MM.1S (cell line): ENCODE data around the gene HCFC2.

ENCODE experiments used
- EZH2 ChIP-seq: fragments of 300-600 bp; sonication (generic); optimal IDR thresholded peaks from 2 replicates; pipeline ENCODE3; 2017; ENCODE audit warnings: low read depth, mild to moderate bottlenecking, antibody characterized with exemption, low read length, mixed read lengths
- EZH2phosphoT487 ChIP-seq: fragments of 300-600 bp; sonication (generic); IDR thresholded peaks from 2 replicates; pipeline ENCODE4 v1.6.1; 2018; ENCODE audit warnings: antibody characterized with exemption, low read length
- TF ChIP-seq, protein P1 (sequence below): fragments of 300-600 bp; sonication (generic); IDR thresholded peaks from 2 replicates; pipeline ENCODE4 v1.5.1; 2016; ENCODE audit warnings: antibody characterized with exemption, low read length, mixed read lengths

DNA sequence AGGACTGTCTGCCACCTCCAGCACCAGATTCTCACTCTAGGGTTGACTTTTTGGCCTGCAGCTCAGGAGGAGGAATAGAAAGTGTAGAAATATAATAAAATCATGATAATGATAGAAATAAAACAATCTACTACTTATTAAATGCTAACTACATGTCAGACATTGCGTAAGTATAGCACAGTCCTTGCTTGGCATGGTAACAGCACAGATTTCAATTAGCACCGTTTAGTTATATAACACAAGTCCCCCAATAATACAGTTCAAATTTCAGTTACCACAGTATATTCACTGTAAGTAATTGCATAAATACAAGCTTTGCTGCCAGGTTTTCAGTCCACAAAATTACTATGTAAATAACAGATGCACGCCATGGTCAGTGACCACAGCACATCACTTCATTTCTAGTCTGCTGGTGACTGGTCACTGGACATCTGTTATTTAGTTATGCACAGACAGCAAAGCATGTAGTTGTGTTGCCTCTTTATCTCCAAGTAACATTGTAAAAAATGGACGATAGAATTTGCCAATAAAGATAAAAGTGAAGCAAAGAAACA, 7.8 kb upstream of the HCFC2 start:
- TF ChIP-seq, protein P1, sequence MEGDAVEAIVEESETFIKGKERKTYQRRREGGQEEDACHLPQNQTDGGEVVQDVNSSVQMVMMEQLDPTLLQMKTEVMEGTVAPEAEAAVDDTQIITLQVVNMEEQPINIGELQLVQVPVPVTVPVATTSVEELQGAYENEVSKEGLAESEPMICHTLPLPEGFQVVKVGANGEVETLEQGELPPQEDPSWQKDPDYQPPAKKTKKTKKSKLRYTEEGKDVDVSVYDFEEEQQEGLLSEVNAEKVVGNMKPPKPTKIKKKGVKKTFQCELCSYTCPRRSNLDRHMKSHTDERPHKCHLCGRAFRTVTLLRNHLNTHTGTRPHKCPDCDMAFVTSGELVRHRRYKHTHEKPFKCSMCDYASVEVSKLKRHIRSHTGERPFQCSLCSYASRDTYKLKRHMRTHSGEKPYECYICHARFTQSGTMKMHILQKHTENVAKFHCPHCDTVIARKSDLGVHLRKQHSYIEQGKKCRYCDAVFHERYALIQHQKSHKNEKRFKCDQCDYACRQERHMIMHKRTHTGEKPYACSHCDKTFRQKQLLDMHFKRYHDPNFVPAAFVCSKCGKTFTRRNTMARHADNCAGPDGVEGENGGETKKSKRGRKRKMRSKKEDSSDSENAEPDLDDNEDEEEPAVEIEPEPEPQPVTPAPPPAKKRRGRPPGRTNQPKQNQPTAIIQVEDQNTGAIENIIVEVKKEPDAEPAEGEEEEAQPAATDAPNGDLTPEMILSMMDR: no peak
- TF ChIP-seq EZH2: no peak
- TF ChIP-seq EZH2phosphoT487: no peak
